ENCODE measurements around the gene LSM5. TPM values are rescaled to one million over a fixed set of nuclear protein-coding genes. Genes with fewer than 3 reads are reported as not detected.
"Not testable (repeated sequence)": the region's sequence is repeated elsewhere in the genome, so short reads cannot be mapped to it uniquely, and the experiment has no call there.

The LSM5 gene
- total RNA-seq, 1 donor from 2014 or later, result 31.0 TPM

DNA sequence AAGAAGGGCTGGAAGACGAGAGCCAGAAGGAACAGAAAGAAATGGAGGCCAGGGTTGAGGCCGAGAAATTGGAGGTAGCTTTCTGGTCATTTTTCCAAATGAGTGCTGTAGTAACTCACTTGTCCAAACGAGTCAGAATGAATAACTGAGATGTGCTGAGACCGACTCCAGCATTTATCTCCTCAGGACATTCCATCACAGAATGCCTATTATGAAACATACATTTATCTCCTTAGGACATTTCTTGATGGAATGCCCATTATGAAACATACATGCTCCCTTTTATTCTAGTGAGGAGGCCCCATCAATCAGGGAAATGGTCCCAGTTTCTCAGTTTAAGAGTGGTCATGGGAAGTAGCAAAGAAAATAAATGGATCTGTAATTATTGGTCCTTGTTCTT lies 21.6 kb upstream of the LSM5 start:
- ATAC-seq (ENCODE audit: poor library complexity), result no peak
- intact Hi-C loops (cut with DNase I), result no loop called here
- no peak for DNase-seq

DNA sequence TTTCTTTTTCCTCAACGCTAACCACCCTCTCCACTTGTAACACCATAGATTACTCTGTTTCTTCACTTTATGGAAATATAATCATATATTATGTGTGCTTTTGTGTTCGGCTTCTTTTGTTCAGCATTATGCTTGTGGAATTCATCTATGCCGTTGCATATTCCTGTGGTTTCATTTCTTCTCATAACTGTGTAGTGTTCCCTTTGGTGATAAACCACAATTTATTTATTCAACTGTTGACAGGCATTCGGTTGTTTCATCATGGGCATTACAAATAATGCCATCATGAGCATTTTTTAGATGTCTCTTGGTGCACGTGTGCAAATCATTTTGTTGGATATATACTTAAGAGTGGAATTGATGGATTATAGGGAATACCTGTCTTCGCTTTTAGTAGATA lies 17.2 kb upstream of the LSM5 start:
- intact Hi-C loops (cut with DNase I), result no loop called here
- ATAC-seq (ENCODE audit: poor library complexity), result no peak
- DNase-seq, result no peak

DNA sequence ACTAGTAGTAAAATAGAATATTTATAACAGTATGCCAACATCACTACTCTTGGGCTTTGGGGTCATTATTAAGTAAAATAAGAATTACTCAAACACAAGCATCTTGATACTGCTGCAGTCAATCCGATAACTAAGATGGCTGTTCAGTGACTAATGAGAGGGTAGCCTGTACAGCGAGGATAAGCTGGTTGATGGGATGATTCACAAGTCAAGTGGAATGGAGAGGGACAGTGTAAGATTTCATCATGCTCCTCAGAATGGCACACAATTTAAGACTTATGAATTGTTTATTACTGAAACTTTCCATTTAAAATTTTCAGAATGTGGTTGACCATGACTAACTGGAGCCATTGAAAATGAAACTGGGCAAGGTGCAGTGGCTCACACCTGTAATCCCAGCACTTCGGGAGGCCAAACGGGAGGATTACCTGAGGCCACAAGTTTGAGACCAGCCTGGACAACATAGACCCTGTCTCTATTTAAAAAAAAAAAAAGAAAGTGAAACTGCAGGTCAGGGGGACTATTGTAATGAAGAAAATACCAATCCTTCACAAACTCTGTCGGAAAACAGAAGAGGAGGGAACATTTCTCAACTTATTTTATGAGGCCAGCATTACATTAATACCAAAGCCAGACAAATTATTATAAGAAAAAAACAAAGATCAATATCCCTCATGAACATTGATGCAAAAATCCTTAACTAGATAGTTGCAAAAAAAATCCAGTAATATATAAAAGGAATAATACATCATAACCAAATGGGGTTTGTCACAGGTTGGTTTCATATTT lies 16.3 kb upstream of the LSM5 start:
- ATAC-seq (ENCODE audit: poor library complexity) (no peak), DNase-seq (no peak)
- intact Hi-C loops (cut with DNase I), result no loop called here

DNA sequence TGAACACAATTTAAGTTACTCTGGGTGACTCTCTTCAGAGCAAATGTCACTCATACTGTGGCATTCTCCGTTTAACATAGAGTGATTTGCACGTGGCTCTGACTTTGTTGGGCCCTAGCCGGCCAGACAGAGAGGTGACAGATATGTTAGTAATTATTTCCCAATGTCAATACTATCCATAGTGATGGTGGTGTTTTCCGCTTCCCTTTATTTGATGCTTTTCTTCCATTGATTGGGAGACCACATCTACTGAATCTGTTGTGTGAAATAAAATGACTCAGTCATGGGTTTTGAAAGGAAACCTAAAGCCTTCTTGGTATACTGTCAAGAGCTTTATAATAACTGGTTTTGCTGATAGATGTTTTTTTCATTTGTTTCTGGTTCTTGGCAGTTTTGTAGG lies 12.5 kb upstream of the LSM5 start:
- DNase-seq (no peak), ATAC-seq (ENCODE audit: poor library complexity) (no peak)
- intact Hi-C loops (cut with DNase I), result no loop called here

DNA sequence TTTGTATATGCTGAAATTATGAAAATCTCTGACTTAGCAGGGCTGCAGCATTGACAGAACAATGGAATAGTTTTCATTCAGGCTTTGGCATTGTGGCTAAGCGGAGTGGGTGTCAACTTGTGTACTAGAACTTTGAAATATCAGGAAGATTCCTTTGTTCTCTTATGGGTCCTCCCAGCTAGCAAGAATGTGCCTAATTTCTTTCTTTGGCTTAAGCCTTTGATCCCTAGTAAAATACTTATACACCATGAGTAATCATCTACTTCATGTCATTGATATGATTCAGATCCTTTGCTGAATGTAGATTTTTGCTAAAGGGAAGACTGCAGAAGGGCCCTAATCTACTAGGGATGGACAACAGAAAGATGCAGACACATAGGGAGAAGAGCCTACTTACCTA lies 11.3 kb upstream of the LSM5 start:
- ATAC-seq (ENCODE audit: poor library complexity), result no peak
- intact Hi-C loops (cut with DNase I), result no loop called here
- no peak for DNase-seq

DNA sequence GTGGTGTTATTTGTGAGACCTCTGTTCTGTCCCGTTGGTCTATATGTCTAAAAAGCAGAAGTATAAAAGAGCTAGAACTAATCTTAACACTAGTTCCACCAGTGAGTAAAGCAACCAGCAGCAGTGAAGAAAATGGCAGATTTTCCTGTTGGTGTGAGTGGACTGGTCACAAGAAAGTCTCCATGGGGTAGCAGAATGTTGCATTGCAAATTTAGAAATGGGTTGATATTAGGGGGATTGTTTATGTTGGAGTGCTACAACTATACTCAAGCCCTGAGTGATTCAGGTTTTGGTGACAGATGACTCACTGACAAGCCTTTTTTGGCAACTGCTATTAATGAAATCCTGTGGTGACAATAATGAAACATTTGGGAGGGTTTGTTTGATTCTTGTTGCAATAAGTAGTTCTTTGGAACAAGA lies 10.8 kb upstream of the LSM5 start:
- no peak for ATAC-seq (ENCODE audit: poor library complexity)
- no peak for DNase-seq
- intact Hi-C loops (cut with DNase I), result no loop called here

DNA sequence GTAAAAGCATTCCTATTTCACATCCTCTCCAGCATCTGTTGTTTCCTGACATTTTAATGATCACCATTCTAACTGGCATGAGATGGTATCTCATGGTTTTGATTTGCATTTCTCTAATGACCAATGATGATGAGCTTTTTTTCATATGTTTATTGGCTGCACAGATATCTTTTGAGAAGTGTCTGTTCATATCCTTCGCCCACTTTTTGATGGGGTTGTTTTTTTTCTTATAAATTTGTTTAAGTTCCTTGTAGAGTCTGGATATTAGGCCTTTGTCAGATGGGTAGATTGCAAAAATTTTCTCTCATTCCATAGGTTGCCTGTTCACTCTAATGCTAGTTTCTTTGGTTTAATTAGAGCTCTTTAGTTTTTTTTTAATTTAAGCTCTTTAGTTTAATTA lies 10.0 kb upstream of the LSM5 start:
- intact Hi-C loops (cut with DNase I); ATAC-seq (ENCODE audit: poor library complexity); DNase-seq: not testable (repeated sequence)

DNA sequence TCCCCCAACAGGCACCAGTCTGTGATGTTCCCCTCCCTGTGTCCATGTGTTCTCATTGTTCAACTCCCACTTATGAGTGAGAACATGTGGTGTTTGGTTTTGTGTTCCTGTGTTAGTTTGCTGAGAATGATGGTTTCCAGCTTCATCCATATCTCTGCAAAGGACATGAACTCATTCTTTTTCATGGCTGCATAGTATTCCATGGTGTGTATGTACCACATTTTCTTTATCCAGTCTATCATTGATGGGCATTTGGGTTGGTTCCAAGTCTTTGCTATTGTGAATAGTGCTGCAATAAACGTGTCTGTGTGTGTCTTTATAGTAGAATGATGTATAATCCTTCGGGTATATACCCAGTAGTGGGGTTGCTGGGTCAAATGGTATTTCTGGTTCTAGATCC lies 9.6 kb upstream of the LSM5 start:
- not testable (repeated sequence) for DNase-seq; ATAC-seq (ENCODE audit: poor library complexity)
- intact Hi-C loops (cut with DNase I), result loop anchor here (10.0 kb wide), 1 partner anchor 85 kb away; no protein-coding TSS in a partner anchor

DNA sequence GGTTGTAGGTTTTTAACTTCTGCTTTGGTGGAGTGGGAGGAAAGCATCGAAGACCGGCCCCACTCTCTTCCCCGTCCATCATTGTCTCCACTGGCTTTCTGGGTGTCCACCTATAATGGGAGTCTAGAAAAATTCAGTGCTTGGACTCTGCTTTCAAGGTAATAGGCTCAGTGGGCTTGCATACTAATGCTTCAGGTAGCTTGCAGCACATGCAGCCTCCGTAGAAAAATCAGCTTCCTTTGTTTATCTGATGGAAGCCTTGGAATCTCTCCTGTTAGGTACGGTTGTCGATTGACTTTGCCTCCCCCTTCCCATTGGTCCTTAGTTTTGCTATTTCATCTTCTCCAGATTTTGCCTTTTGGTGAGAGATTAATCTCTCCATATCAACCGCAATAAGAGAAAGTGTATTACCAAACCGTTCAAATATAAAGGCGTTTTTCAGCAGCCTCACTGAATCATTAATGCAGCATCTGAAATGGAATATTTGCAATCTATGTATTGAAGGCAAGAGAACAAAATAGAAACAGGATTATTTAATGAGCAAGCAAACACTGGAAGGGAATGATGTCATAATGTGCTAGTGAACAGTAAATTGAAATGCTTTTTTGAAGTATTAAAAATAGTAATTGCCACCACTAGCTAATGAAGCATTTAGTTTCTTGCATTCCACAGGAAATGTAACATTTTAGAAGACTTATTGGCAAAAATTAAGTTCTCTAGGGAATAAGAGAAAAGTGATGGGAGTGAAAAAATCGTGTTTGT lies 6.1 kb upstream of the LSM5 start:
- no peak for ATAC-seq (ENCODE audit: poor library complexity)
- intact Hi-C loops (cut with DNase I), result loop anchor here (10.0 kb wide), 1 partner anchor 89 kb away; no protein-coding TSS in a partner anchor
- DNase-seq, result no peak

DNA sequence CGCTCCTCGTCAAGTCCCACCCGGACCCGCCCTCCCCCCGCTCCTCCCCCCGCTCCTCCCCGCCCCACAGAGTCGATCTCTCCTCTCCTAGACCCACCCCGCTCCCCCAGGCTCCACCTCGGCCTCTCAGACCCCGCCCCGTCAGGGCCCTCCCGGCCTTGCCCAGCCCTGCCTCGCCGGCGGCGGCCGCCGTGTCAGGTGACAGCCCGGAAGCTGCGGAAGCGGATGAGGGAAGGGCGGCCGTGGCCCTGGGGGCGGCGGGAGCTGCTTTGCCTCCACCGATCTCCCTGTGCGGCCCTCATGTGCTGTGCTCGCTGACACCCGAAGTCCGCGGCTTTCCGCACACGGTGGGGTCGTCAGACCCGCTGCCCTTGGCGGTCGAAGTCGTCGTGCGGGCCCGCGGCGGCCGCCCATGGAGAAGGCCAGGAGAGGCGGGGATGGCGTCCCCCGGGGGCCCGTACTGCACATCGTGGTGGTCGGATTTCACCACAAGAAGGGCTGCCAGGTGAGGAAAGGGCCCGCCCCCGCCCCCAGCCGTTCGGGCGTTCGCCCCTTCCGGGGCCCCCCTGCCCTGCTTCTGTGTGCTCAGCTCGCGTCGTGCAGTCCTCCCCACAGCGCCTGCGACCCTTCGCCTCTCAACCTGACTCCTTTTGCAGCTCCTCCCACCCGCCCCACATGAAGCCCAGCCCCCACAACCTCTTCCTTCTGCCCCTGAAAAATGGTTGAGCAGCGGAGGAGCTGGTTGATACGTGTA lies 5.3 kb upstream of the LSM5 start, which contains the start of gene AVL9:
AVL9 (plus strand) TSS at position 192 of the 754 bp plus-strand sequence; CDS start at position 413, 221 bp downstream.
- ATAC-seq (ENCODE audit: poor library complexity) (peak; percentile 97), DNase-seq (peak; percentile 99)
- intact Hi-C loops (cut with DNase I), result loop anchor here (10.0 kb wide), 1 partner anchor 89 kb away; no protein-coding TSS in a partner anchor

DNA sequence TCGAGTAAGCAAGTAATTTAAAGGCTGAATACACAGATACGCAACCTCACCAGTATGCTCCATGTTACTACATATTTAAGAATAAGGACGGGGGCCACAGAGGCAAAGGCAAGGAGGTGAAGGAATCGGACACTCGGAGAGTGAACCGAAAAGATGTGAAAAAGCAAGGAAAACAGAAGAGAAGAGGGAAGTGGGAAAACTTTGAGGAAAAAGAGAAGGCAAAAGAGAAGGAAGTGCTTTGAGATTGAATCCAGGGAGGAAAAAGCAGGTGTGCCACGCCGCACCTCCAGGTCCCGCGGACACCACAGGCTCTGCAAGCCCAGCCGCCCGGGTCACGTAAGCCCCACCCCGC lies 4.7 kb upstream of the LSM5 start:
- DNase-seq (no peak), ATAC-seq (ENCODE audit: poor library complexity) (peak; percentile 10)
- intact Hi-C loops (cut with DNase I), result loop anchor here (10.0 kb wide), 1 partner anchor 90 kb away; no protein-coding TSS in a partner anchor

DNA sequence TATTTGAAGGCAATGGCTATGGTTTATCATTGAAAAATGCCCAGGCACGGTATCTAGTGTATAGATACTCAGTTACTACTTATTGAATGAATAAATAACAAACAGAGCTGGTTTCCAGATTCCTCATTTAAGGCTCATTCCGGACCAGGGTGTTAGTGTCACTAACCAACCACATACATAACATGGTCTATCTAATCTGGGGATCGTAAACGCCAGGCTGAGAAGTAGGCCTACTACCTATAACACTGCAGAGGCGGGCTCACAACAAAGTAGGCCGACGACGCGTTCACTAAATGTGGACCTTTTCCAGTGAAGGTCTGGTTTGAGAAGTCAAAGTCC lies 423 bp downstream of the LSM5 start:
- intact Hi-C loops (cut with DNase I), result loop anchor here (10.0 kb wide), 1 partner anchor 95 kb away; no protein-coding TSS in a partner anchor
- DNase-seq (no peak), ATAC-seq (ENCODE audit: poor library complexity) (no peak)

DNA sequence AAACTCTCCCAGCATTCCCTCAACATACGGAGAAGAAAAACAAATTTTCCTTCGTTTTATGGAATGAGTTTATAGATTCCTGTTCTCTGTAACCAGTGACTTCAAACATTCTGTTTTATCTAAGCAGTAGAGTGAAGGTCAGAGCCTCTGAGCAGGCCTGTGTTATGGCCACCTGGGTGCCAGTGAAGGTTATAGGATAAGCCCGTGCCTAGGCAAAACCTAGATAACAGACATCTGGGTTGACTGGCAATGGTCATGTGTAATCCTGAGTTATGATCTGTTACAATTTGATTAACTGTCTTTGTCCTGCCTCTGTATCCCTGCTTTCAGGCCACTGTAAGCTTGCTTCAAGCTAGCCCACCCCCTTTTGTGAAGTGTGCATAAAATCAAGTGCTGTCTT lies 8.3 kb downstream of the LSM5 start:
- ATAC-seq (ENCODE audit: poor library complexity) (no peak), DNase-seq (no peak)
- intact Hi-C loops (cut with DNase I), result no loop called here

DNA sequence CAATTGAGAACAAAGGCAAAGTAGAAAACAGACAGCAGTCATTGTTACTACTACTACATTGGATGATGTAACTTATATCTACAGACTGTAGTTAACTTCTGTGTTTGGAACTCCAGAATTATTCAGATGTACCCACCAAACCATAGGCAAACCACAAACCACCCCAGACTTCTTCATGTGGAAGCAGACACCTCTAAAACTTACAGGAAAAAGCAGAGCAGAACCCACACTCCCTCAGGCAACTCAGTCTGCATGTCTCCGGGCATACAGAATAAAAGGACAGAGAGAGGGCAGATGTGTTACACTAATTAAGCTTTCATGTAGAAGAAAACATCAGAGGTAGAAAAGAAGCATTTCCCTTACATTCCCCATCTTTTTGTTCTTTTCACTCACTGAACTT lies 9.0 kb downstream of the LSM5 start:
- ATAC-seq (ENCODE audit: poor library complexity) (no peak), DNase-seq (no peak)
- intact Hi-C loops (cut with DNase I), result no loop called here

DNA sequence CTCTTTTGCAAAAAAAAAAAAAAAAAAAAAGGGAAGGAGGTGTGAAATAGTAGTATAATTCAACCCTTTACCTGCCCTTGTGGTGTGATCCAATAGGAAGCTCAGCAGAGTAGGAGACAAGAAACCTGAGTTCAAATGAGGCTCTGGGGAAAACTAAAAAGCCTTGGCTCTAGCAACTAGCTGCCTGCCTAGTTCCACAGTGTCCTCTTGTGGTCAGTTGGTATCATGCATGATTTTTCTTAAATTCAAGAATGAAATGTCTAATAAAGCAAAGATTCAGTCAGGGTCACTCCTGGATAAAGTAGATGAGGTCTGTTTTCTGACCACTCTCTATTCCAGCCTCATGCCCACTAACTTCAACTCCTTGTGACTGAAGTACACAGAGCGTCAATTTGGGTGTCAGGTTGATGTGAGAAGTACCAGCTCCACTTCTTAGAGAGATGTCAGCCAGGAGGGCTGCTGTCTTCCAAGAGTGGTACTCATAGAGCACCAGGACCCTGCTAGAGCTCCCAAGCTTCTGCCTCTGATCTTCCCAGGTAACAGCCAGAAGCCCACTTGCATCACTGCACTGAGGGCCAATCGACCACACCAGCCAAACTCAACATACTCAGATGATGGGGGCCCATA lies 10.5 kb downstream of the LSM5 start:
- no peak for DNase-seq
- no peak for ATAC-seq (ENCODE audit: poor library complexity)
- intact Hi-C loops (cut with DNase I), result no loop called here

DNA sequence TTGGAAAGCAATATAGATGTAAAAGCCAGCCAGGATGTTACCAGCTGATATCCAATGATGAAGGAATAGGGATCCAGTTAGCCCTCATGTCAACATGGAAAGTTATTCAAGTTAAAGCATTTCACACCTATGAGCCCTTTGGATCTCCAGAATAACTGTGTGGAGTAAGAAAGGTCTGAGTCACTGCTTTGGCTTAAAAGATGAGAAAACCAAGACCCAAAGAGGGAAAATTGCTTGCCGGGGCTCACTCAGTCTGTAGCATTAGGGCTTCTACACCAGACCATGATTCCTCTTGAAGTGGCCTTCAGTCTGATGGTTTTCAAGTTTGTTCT lies 12.6 kb downstream of the LSM5 start:
- intact Hi-C loops (cut with DNase I), result loop anchor here (2.0 kb wide), 1 partner anchor 267 kb away; no protein-coding TSS in a partner anchor
- no peak for ATAC-seq (ENCODE audit: poor library complexity)

DNA sequence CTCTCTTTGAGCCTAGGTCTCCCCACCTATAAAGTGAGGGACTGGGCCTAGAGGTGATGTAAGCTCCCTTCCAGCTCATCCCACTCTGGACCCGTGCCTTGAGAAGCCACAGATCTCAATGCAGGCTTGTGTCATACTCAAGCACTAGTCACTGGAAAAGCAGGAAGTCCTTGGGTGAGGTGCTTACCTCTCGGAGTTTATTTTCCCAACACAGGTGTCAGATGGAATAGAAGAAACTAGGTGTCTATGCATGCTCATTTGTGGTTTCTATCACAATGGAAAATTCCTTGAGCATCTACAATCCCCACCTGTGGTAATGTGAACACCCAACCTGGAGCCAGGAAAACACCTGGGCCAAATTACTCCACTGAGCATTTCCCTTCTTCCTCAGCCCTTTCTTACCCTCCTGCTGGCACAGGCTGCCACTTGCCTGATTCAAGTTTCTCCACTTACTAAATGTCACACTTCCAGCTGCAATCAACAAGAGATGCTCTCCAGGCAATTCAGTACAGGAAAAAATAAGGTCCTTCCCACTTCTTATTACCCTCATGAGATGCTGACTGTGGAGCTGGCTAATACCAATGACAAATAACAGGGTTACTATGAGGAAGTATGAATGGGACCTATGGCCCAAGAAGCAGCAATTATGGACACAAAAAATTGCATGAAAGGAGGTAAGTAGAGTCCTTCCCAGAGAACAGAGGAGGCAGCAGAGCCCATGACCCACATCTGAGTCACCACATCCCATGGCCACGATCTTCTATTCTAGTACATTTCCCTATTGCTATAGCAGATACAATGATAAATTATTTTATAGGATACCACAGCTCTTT lies 13.1 kb downstream of the LSM5 start:
- intact Hi-C loops (cut with DNase I), result loop anchor here (2.0 kb wide), 1 partner anchor 266 kb away; no protein-coding TSS in a partner anchor
- DNase-seq, result no peak
- no peak for ATAC-seq (ENCODE audit: poor library complexity)

More for the DNA sequence above, 12.6 kb downstream of the LSM5 start:
- no peak for DNase-seq

DNA sequence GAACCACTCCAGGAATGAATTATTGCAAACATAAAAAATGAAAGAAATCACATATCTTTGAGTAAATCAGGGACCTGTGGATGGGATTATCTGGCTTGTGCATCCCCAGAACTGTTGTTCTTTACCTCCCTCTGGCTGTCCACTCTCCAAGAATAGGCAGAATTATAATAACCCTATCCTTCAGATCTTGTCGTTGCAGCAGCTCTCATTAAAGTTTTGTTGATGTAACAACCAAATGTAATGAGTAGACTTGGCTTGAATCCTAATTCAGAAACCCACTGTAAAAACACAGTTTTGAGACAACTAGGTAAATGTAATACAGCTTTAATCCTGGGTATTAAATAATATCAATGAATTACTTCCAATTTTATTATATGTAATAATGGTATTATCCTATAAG lies 16.2 kb downstream of the LSM5 start:
- DNase-seq (no peak), ATAC-seq (ENCODE audit: poor library complexity) (no peak)
- intact Hi-C loops (cut with DNase I), result no loop called here

Measured in Right ventricle myocardium superior (tissue), 1 donor.